IMR-90 (cell line): ENCODE results near the gene GJB5. TPM values are rescaled to one million over a fixed set of nuclear protein-coding genes. Genes with fewer than 3 reads are reported as not detected.

Experiments
- ATAC-seq: fragments of 200-7000 bp; cut with Tn5 transposase; 2 replicates; pipeline ENCODE4 v1.9.1; 2020; ENCODE audit warnings: low read depth, mild to moderate bottlenecking, moderate library complexity
- BruUV-seq: library from RNA; stranded (reverse); fragments of 400-500 nt; replicated peaks from 2 replicates; lab custom pipeline; 2021; lab: Mats Ljungman, UMichigan
- CTCF ChIA-PET: fragments of 300-600 bp; formaldehyde crosslinking; extraction: SDS; loops from one replicate; lab custom pipeline; 2021; ENCODE audit warnings: antibody characterized with exemption; lab: Yijun Ruan, JAX
- POLR2A ChIA-PET: fragments of 300-600 bp; sonication (Branson Sonifier 250); formaldehyde crosslinking; loops from one replicate; lab custom pipeline; 2022; ENCODE audit warnings: antibody characterized with exemption; ENCODE audit not compliant: unreplicated experiment; lab: Charles Lee
- DNase-seq: peaks from one replicate; pipeline ENCODE4 v3.0.0; 2013
- H2AFZ ChIP-seq: replicated peaks from 2 replicates; pipeline ENCODE3; 2013; ENCODE audit warnings: low read length, mild to moderate bottlenecking; ENCODE audit not compliant: poor library complexity
- H2AK5ac ChIP-seq: 2 replicates; pipeline ENCODE4 v1.6.1; 2013; ENCODE audit warnings: low read depth, low read length, inconsistent platforms
- H2AK9ac ChIP-seq: replicated peaks from 2 replicates; pipeline ENCODE3; 2013; ENCODE audit warnings: mild to moderate bottlenecking, low read depth, low read length, moderate library complexity; ENCODE audit not compliant: poor library complexity
- H2BK120ac ChIP-seq: 2 replicates; pipeline ENCODE4 v1.6.1; 2013; ENCODE audit warnings: low read depth, low read length, inconsistent platforms
- H2BK15ac ChIP-seq: 3 replicates; pipeline ENCODE4 v1.6.1; 2013; ENCODE audit warnings: low read depth, low read length, inconsistent platforms
- H2BK20ac ChIP-seq: 2 replicates; pipeline ENCODE4 v1.6.1; 2013; ENCODE audit warnings: low read depth, mild to moderate bottlenecking, inconsistent platforms, low read length, moderate library complexity
- H2BK5ac ChIP-seq: 2 replicates; pipeline ENCODE4 v1.6.1; 2013; ENCODE audit warnings: mild to moderate bottlenecking, low read depth, low read length, inconsistent platforms; ENCODE audit not compliant: poor library complexity, severe bottlenecking
- H3K14ac ChIP-seq: replicated peaks from 2 replicates; pipeline ENCODE4 v1.6.1; 2013; ENCODE audit warnings: low read depth, low read length, inconsistent platforms
- H3K18ac ChIP-seq: 2 replicates; pipeline ENCODE4 v1.6.1; 2013; ENCODE audit warnings: low read depth, low read length, control low read depth
- H3K23ac ChIP-seq: 2 replicates; pipeline ENCODE4 v1.6.1; 2013; ENCODE audit warnings: low read depth, low read length, inconsistent platforms
- H3K27ac ChIP-seq: 2 replicates; pipeline ENCODE4 v1.5.1; 2013; ENCODE audit warnings: mild to moderate bottlenecking, control low read depth, low read length; ENCODE audit not compliant: insufficient read depth
- H3K27me3 ChIP-seq: 2 replicates; pipeline ENCODE4 v1.6.1; 2013; ENCODE audit warnings: low read length; ENCODE audit not compliant: control insufficient read depth, insufficient read depth
- H3K36me3 ChIP-seq: 2 replicates; pipeline ENCODE4 v1.6.1; 2013; ENCODE audit warnings: low read length, mixed read lengths; ENCODE audit not compliant: control insufficient read depth, insufficient read depth
- H3K4ac ChIP-seq: 2 replicates; pipeline ENCODE4 v1.6.1; 2013; ENCODE audit warnings: low read depth, low read length, inconsistent platforms
- H3K4me1 ChIP-seq: 2 replicates; pipeline ENCODE4 v1.6.1; 2013; ENCODE audit warnings: low read length, mixed read lengths; ENCODE audit not compliant: control insufficient read depth, insufficient read depth
- H3K4me2 ChIP-seq: 2 replicates; pipeline ENCODE4 v1.6.1; 2013; ENCODE audit warnings: low read depth, mild to moderate bottlenecking, control low read depth, low read length, moderate library complexity
- H3K4me3 ChIP-seq: 2 replicates; pipeline ENCODE4 v1.5.1; 2013; ENCODE audit warnings: low read depth, mild to moderate bottlenecking, control low read depth, low read length, moderate library complexity; ENCODE audit not compliant: insufficient read depth
- H3K56ac ChIP-seq: 2 replicates; pipeline ENCODE4 v1.6.1; 2013; ENCODE audit warnings: low read length, inconsistent platforms; ENCODE audit not compliant: insufficient read depth; ENCODE audit errors: extremely low read depth
- H3K79me1 ChIP-seq, 2 experiments: 2 replicates each; pipeline ENCODE4 v1.6.1; 2013; ENCODE audit warnings: low read length in 2 of 2, inconsistent platforms in 1 of 2, low read depth in 1 of 2
- H3K9ac ChIP-seq: 2 replicates; pipeline ENCODE4 v1.6.1; 2013; ENCODE audit warnings: low read depth, low read length, control low read depth
- H3K9me1 ChIP-seq: 2 replicates; pipeline ENCODE4 v1.6.1; 2013; ENCODE audit warnings: low read length, inconsistent platforms; ENCODE audit not compliant: insufficient read depth
- H3K9me3 ChIP-seq: 2 replicates; pipeline ENCODE4 v1.6.1; 2013; ENCODE audit warnings: low read length; ENCODE audit not compliant: control insufficient read depth, insufficient read depth
- H4K20me1 ChIP-seq: 2 replicates; pipeline ENCODE4 v1.6.1; 2013; ENCODE audit warnings: low read length, inconsistent platforms; ENCODE audit not compliant: insufficient read depth
- H4K5ac ChIP-seq: 2 replicates; pipeline ENCODE4 v1.6.1; 2013; ENCODE audit warnings: mild to moderate bottlenecking, low read depth, low read length, control low read depth
- H4K8ac ChIP-seq, 2 experiments: 2 replicates each; pipeline ENCODE4 v1.6.1; 2013; ENCODE audit warnings: low read depth in 2 of 2, low read length in 2 of 2, control low read depth in 1 of 2, inconsistent platforms in 1 of 2
- H4K91ac ChIP-seq: 2 replicates; pipeline ENCODE4 v1.6.1; 2013; ENCODE audit warnings: low read depth, low read length, inconsistent platforms; ENCODE audit not compliant: insufficient read depth
- CHD1 ChIP-seq: IDR thresholded peaks from 2 replicates; pipeline ENCODE4 v1.6.1; 2012; ENCODE audit warnings: low read depth, low read length, improper control_type of control experiment
- NFE2L2 ChIP-seq: fragments of 150-350 bp; IDR thresholded peaks from 2 replicates; pipeline ENCODE4 v1.6.1; 2016; ENCODE audit warnings: low read depth, mild to moderate bottlenecking, low read length
- POLR2A ChIP-seq: IDR thresholded peaks from 2 replicates; pipeline ENCODE4 v1.6.1; 2012; ENCODE audit warnings: mild to moderate bottlenecking, low read depth, low read length
- RCOR1 ChIP-seq: IDR thresholded peaks from 2 replicates; pipeline ENCODE4 v1.6.1; 2012; ENCODE audit warnings: mild to moderate bottlenecking, low read length, improper control_type of control experiment; ENCODE audit not compliant: insufficient replicate concordance
- SMC3 ChIP-seq: fragments of 150-350 bp; IDR thresholded peaks from 2 replicates; pipeline ENCODE4 v1.6.1; 2016; ENCODE audit warnings: low read depth, mild to moderate bottlenecking, antibody characterized with exemption, low read length, moderate library complexity
- WGBS, 2 experiments: methylation state at CpG; one replicate each; pipeline versions ENCODE4 v1.1.5 to v1.1.7; 2013; ENCODE audit warnings: missing lambda C conversion rate in 2 of 2; ENCODE audit not compliant: insufficient read length in 1 of 2; ENCODE audit errors: extremely low coverage in 2 of 2; 5-methylcytosine and 5-hydroxymethylcytosine counted together
- dilution Hi-C: fragments of 300-500 bp; cut with HindIII; formaldehyde crosslinking; loops from one replicate; pipeline ENCODE4 v1.14.3; 2018; ENCODE audit warnings: low sequenced_read_pairs; ENCODE audit not compliant: unreplicated experiment
- in situ Hi-C: fragments of 300-500 bp; cut with MboI; formaldehyde crosslinking; loops from 3 replicates; pipeline ENCODE4 v1.14.3; 2019; ENCODE audit warnings: low sequenced_read_pairs, inconsistent platforms, mixed read lengths
- intact Hi-C: fragments of 100-400 bp; cut with micrococcal nuclease; formaldehyde crosslinking; loops from 2 replicates; pipeline ENCODE4 v1.10.0; 2022
- polyA plus RNA-seq, 3 experiments: library from polyadenylated mRNA; depleted of rRNA; stranded (reverse); fragments of >200 nt; gene quantifications; 2 replicates each; pipeline ENCODE4 v1.2.3, GENCODE V29; 2012; ENCODE audit warnings: low replicate concordance in 1 of 3
- total RNA-seq: library from RNA; depleted of rRNA; stranded (reverse); fragments of >200 nt; gene quantifications from 2 replicates; pipeline ENCODE4 v1.2.3, GENCODE V29; 2012

GJB5 gene
- total and polyA plus RNA-seq, 2 of the 4 experiments (the other 2 are of a cell fraction): 0.10 TPM; not detected in 1

GRCh38 chr1:34749992-34750391 lies 4.9 kb upstream of the GJB5 start (continued):
- TF ChIP-seq CHD1 (no peak), RCOR1 (no peak), POLR2A (no peak), SMC3 (no peak)

- Histone ChIP-seq H2BK15ac (no peak overlapping the region), H2BK5ac (no peak overlapping the region), H3K9ac (no peak overlapping the region), H3K27ac (no peak overlapping the region), H2AFZ (no peak overlapping the region), H3K4me1 (no peaks in the 10 kb centered on the region), H3K23ac (no peak overlapping the region), H3K36me3 (no peaks in the 10 kb centered on the region), H4K20me1 (no peaks in the 10 kb centered on the region), H2BK120ac (no peak overlapping the region), H3K4ac (no peak overlapping the region), H3K4me2 (no peak overlapping the region), H3K56ac (no peak overlapping the region), H3K79me1 (no peaks in the 10 kb centered on the region), H2AK5ac (no peak overlapping the region), H4K8ac (no peak overlapping the region), H3K9me1 (no peaks in the 10 kb centered on the region), H2BK20ac (no peak overlapping the region), H3K4me3 (no peak overlapping the region), H3K9me3 (no peaks in the 10 kb centered on the region), H3K14ac (no peak overlapping the region), H2AK9ac (no peak overlapping the region), H4K5ac (no peak overlapping the region), H3K18ac (no peak overlapping the region), H4K91ac (no peak overlapping the region), H3K27me3 (no peaks in the 10 kb centered on the region; the same call in 1 of the 2 replicates)
- in situ Hi-C loops (no loop called here), dilution Hi-C loops (no loop called here), intact Hi-C loops (no loop called here)
- ChIA-PET CTCF (interaction anchor here (1.2 kb wide), 1 partner anchor 8 kb away, joined by 5 read pairs; no protein-coding TSS in a partner anchor), POLR2A (no interaction called here)
- no TSS peak for BruUV-seq
- TF ChIP-seq SMC3 (no peak), NFE2L2 (peak; percentile 44; the same call in 1 of the 2 replicates)
- 72% methylated on average over 5 of the region's 5 CpGs; no CpG with 5 or more reads in 1 of the 2 experiments for WGBS, 2 experiments
- ATAC-seq: no peak
- DNase-seq: no peak
Observed at GRCh38 chr1:34750610-34751009, 4.2 kb upstream of the GJB5 start.
